ENCODE measurements around the gene MIER3. TPM values are rescaled to one million over a fixed set of nuclear protein-coding genes. Genes with fewer than 3 reads are reported as not detected.

MIER3 gene
- total and polyA plus RNA-seq, 7 donors, result 4.8 to 20.5 (median 11.9) TPM

- intact Hi-C loops (cut with DNase I), result no loop called here
- peaks cover 7 to 98% of the 10 kb centered on the region in 2 donors for H3K36me3 ChIP-seq (ENCODE audit: insufficient read depth in 1 of 2, low read depth in 1 of 2)
- ATAC-seq (peak in 1 of 4 donors; percentile 74), DNase-seq (no peak)
- WGBS, 3 donors, result 3 to 21% (median 12%) methylated on average over 1 of the region's 1 CpG
- TF ChIP-seq CTCF (IDR thresholded peaks at IDR 0.05), result no peak
- no peaks in the 10 kb centered on the region for H3K27me3 ChIP-seq (ENCODE audit: insufficient read depth in 3 of 3, low read length in 2 of 3)
- H3K9me3 ChIP-seq, result no peaks in the 10 kb centered on the region
- peaks cover 4% of the 10 kb centered on the region for H3K4me1 ChIP-seq
- no peak overlapping the region for H3K27ac ChIP-seq
- H3K4me3 ChIP-seq, result no peak overlapping the region
Measured at GRCh38 chr5:56941981-56942380, 9.9 kb downstream of the MIER3 start.

- Histone ChIP-seq H3K27me3 (ENCODE audit: insufficient read depth in 3 of 3, low read length in 2 of 3) (no peaks in the 10 kb centered on the region), H3K4me1 (peaks cover 4% of the 10 kb centered on the region), H3K4me3 (no peak overlapping the region), H3K36me3 (ENCODE audit: insufficient read depth in 1 of 2, low read depth in 1 of 2) (peaks cover 13 to 98% of the 10 kb centered on the region in 2 donors), H3K27ac (no peak overlapping the region), H3K9me3 (no peaks in the 10 kb centered on the region)
- DNase-seq (no peak), ATAC-seq (peak in 1 of 4 donors; percentile 36)
- WGBS, 3 donors, result 25 to 36% (median 32%) methylated on average over 1 of the region's 1 CpG
- intact Hi-C loops (cut with DNase I), result no loop called here
- TF ChIP-seq CTCF (IDR thresholded peaks at IDR 0.05), result no peak
Measured at GRCh38 chr5:56938858-56939257, 13.1 kb downstream of the MIER3 start.

- ATAC-seq (no peak), DNase-seq (no peak)
- peaks cover 4% of the 10 kb centered on the region for H3K4me1 ChIP-seq
- H3K27me3 ChIP-seq (ENCODE audit: insufficient read depth in 3 of 3, low read length in 2 of 3), result no peaks in the 10 kb centered on the region
- intact Hi-C loops (cut with DNase I), result no loop called here
- H3K9me3 ChIP-seq, result no peaks in the 10 kb centered on the region
- H3K4me3 ChIP-seq, result no peak overlapping the region
- WGBS, 3 donors, result 18 to 45% (median 26%) methylated on average over 1 of the region's 1 CpG
- TF ChIP-seq CTCF (IDR thresholded peaks at IDR 0.05), result no peak
- no peak overlapping the region for H3K27ac ChIP-seq
- peaks cover 11 to 92% of the 10 kb centered on the region in 2 donors for H3K36me3 ChIP-seq (ENCODE audit: insufficient read depth in 1 of 2, low read depth in 1 of 2)
Measured at GRCh38 chr5:56934325-56934724, 17.6 kb downstream of the MIER3 start.

- H3K36me3 ChIP-seq (ENCODE audit: insufficient read depth in 1 of 2, low read depth in 1 of 2), result peaks cover 6 to 75% of the 10 kb centered on the region in 2 donors
- DNase-seq (no peak), ATAC-seq (no peak)
- 94 to 99% (median 95%) methylated on average over 6 of the region's 6 CpGs for WGBS, 3 donors
- no peak overlapping the region for H3K4me3 ChIP-seq
- H3K9me3 ChIP-seq, result no peaks in the 10 kb centered on the region
- H3K27me3 ChIP-seq (ENCODE audit: insufficient read depth in 3 of 3, low read length in 2 of 3), result no peaks in the 10 kb centered on the region
- TF ChIP-seq CTCF (IDR thresholded peaks at IDR 0.05), result no peak
- intact Hi-C loops (cut with DNase I), result no loop called here
- H3K27ac ChIP-seq, result no peak overlapping the region
- H3K4me1 ChIP-seq, result peaks cover 6% of the 10 kb centered on the region
Measured at GRCh38 chr5:56922922-56923321, 29.0 kb downstream of the MIER3 start.

- WGBS, 3 donors, result 52 to 76% (median 65%) methylated on average over 1 of the region's 1 CpG
- no peak overlapping the region for H3K27ac ChIP-seq
- H3K27me3 ChIP-seq (ENCODE audit: insufficient read depth in 3 of 3, low read length in 2 of 3), result no peaks in the 10 kb centered on the region
- intact Hi-C loops (cut with DNase I), result no loop called here
- no peaks in the 10 kb centered on the region for H3K9me3 ChIP-seq
- peaks cover 6 to 47% of the 10 kb centered on the region in 2 donors for H3K36me3 ChIP-seq (ENCODE audit: insufficient read depth in 1 of 2, low read depth in 1 of 2)
- no peak for ATAC-seq
- TF ChIP-seq CTCF (IDR thresholded peaks at IDR 0.05), result no peak
- no peak for DNase-seq
- H3K4me1 ChIP-seq, result peaks cover 10% of the 10 kb centered on the region
- H3K4me3 ChIP-seq, result no peak overlapping the region
Measured at GRCh38 chr5:56919942-56920662, 31.8 kb downstream of the MIER3 start.
